Endometrial microvascular endothelial cells (primary cell): ENCODE measurements around the gene TTC7B. TPM values are rescaled to one million over a fixed set of nuclear protein-coding genes. Genes with fewer than 3 reads are reported as not detected.
"Not testable (repeated sequence)": the region's sequence is repeated elsewhere in the genome, so short reads cannot be mapped to it uniquely, and the experiment has no call there.

Source experiments
- in situ Hi-C: cut with HindIII; loops from 2 replicates; pipeline ENCODE4 v1.10.0; 2017; ENCODE audit warnings: low sequenced_read_pairs, low pct_unique_long_range_greater_than_20kb; ENCODE audit errors: inconsistent ontology term
- total RNA-seq: library from RNA; depleted of rRNA; stranded (reverse); fragments of >200 nt; gene quantifications from one replicate; pipeline ENCODE4 v1.2.3, GENCODE V29; 2015; ENCODE audit errors: inconsistent ontology term

The TTC7B gene
- 50.5 TPM for total RNA-seq

DNA sequence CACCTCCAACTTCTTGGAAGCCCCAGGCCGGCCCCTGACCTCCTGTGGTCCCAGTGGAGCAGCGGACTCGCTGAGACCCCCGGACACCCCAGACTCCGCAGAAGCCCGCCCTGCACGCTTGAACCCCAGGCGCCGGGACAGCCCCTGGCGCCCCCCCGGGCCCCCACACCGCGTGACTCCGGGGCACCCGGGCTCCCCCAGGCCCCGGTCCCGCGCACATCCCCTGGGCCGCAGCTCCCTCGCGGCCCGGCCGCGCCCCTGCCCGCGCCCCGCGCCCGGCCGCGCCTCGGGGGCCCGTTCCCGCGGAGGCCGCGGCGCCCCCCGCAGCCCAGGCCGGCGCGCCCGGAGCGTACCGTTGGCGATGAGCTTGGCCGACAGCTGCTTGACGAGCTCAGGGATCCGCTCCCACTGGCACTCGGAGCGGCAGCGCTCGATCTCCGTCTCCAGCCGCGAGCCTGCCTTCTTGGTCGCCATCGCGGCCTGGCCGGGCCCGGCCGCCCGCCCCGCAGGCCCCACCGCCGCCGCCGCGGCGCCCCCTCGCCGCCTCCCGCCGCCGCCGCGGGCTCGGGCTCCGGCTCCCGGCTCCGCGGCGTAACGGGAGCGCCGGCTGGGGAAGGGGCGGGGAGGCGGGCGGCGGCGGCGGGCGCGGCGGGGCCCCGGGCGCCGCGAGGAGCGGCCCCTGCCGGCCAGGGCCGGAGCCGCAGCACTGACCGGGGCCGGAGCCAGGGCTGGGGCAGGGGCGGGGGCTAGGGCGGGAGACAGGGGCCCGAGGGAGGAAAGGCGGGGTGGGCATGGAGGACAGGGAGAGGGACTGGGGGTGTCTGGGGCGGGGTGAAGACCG, at the start of gene TTC7B:
TTC7B (minus strand) TSS at position 609 of the 841 bp plus-strand sequence; CDS start at position 474, 135 bp downstream.
- in situ Hi-C loops, result no loop called here

DNA sequence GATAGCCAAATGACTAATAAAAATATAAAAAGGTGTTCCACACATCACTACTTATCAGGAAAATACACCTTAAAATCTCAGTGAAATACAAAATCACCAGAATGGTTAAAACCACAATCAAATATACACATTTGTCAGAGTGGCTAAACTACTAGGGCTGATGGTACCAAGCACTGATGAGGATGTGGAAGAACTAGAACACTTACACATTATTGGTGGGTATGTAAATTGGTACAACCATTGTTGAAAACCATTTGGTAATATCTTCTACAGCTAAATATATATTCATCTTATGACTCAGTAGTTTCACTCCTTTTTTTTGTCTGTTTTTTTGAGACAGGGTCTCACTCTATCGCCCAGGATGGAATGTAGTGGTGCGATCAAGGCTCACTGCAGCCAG, 48.5 kb upstream of the TTC7B start:
- in situ Hi-C loops, result no loop called here

DNA sequence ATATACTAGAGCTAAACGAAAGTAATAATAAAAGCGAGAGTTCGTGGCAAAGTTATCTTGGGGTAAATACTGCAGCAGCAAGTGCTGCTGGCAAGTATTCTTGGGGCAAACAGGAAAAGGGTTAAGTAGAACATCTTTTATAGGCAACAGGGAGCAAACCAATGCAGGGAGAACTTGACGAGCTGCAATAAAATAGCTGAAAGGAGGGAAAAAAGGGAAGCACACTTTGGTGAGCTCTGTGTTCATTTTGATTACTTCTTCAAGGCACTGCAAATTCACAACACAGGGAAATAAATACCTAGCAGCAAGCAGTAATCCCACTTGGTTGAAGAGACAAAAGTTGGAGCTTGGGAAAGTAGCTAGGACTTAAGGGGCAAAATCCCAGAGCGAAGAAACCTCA, 42.3 kb upstream of the TTC7B start:
- in situ Hi-C loops, result no loop called here

DNA sequence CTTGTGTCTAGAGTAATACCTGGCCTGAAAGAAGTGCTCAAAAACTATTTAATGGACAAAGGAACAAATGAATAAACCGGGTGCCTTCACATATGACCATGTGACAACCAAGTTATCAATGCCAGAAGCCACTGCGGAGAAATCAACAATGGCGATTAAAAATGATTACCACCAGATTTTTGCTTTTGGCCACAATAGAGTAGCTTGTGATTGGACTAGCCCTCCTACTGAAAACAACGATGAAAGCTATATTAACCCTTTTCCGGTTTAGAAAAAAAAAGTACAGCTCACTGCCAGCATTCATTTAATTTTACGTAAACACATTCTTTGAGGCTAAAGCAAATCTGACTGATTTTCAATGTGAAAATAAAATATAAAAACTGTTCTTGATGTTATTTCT, 41.6 kb upstream of the TTC7B start:
- in situ Hi-C loops, result no loop called here

DNA sequence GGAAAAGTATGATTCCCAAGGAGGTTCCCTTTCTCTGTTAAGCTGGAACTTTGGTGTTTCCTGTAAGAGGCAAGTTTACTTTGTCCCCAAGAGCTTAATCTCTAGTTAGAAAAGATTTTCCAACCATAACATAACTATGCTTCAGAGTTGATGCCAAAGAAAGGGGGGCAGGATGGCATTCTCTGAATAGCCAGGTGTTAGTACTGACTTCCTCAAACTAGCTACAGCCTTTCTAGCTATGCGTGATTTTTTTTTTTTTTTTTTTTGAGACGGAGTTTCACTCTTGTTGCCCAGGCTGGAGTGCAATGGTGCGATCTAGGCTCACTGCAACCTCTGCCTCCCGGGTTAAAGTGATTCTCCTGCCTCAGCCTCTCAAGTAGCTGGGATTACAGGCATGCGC, 39.9 kb upstream of the TTC7B start:
- in situ Hi-C loops, result not testable (repeated sequence)

DNA sequence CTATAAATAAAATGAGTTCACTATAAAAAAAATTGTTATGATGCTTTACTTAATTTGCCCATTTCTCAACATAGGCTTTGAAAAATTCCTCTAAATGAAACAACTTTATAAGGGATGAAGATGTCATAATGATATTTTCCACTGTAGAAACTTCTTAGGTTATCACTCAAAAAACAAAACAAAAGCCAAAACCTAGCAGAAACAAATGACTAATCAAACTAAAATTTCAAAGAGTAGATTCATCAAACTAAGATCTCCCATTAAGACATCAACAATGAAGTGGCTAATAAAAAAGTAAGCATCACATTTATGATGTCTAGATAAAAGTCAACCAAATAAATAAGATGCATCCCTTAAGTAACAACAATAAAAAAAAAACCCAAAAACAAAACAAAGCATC, 36.9 kb upstream of the TTC7B start:
- in situ Hi-C loops, result no loop called here

DNA sequence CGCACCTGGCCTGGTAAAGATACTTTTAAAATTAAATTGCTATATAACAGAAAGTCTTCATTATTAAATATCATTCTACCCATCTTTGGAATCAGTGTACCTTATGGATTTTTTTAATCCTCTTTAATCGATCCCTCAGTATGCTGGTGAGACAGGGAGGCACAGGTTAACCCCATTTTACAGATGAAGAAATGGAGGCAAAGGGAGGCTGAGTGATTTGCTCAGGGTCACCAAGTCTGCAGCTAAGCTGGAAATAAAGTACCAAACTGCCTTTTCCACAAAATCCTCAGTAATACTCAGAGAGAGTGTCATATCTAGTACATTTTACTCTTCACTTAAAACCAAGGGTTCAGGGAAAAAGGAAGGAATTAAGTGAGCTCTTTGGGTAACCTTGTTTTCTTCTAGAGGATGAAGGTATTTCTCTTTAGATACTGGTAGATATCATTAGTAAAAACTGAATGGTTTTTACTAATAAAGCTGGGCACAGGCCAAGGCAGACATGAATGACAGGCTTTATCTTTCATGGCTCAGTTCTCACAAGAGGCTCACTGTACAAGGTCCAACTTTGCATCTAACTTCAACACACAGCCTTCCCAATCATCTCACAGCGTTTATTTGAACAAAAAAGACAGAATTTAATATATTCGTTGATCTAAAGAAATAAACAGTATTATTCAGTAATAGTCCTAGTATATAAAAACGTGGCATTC, 35.3 kb upstream of the TTC7B start:
- in situ Hi-C loops, result no loop called here

DNA sequence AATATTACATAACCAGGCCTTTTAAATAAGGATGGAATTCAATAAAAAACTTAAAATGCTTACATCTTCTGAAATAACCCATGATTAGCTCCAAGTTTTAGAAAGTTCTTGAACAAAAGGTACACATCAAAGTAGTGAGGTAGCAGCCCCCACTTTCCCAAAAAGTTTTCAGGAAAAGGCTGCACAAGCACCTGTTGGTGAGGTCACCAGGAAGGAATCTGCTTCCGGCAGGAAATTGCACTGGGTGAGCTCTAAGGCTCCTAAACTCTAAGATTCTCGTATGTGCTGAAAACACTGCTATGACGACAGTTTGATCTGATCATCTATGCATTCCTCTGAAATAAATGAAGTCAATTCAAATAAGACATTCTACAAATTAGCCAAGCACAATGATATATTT, 34.3 kb upstream of the TTC7B start:
- in situ Hi-C loops, result no loop called here

DNA sequence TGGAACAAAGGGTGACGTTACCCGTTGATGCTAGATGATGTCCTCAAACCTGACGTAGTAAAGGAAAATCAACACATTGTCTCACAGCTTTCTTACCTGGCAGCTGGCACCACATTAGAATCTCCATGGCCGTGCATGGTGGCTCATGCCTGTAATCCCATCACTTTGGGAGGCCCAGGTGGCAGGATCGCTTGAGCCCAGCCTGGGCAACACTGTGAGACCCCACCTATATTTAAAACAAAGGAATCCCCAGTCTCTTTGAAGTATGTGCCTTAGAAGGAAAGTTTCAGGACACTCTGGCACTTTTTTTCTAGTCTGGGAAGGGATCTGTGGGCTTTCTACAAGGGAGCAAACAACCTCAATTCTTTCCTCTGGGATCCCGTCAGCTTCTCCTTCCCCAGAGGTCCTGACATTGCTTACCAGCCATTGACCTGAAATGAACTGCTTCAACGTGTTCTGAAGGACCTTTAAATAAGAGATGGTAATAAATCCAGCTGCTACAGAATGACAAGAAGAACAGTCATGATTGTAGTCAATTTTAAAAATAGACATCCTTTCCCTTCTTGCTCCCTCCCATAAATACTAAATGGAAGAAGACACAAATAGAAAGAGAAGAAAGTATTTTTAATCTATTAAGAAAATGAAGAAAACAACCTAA, 33.7 kb upstream of the TTC7B start:
- in situ Hi-C loops, result no loop called here

- in situ Hi-C loops, result no loop called here
These were observed 32.9 kb upstream of the TTC7B start for GRCh38 chr14:90848944-90849731.

DNA sequence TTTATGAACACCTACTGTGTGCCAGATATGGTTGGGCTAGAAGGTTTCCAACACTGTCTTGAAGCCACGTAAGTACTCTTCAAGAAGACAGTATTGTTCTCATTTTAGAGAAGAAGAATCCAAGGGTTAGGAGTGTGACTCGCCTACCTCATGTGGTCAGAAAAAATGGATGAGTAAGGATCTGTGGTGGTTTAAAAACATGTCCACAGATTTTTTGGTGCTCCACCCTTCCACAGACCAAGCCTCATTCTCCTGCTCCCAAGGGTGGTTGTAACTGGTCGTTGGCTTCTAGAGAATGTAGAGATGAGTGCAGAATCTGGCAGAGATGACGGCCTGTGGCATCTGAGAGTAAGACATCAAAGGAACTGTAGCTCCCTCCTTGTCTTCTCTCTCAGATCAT, 30.3 kb upstream of the TTC7B start:
- in situ Hi-C loops, result no loop called here

- in situ Hi-C loops, result no loop called here
These were observed 28.1 kb upstream of the TTC7B start for GRCh38 chr14:90844321-90844720.

GRCh38 chr14:90842726-90843125, 26.5 kb upstream of the TTC7B start:
- in situ Hi-C loops, result no loop called here

DNA sequence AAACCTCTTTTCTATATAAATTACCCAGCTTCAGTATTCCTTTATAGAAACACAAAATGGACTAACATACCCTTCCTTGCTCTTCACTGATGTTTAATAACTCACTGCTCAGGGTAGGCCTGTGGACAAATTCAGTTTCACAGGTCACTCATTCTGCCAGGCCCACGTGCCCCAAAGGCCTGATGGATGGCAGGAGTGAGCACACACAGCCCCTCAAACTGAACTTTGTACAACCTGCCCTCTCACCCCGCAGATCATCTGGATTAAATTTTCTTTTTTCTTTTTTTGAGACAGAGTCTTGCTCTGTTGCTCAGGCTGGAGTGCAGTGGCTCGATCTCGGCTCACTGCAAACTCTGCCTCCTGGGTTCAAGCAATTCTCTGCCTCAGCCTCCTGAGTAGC, 24.4 kb upstream of the TTC7B start:
- in situ Hi-C loops, result not testable (repeated sequence)

DNA sequence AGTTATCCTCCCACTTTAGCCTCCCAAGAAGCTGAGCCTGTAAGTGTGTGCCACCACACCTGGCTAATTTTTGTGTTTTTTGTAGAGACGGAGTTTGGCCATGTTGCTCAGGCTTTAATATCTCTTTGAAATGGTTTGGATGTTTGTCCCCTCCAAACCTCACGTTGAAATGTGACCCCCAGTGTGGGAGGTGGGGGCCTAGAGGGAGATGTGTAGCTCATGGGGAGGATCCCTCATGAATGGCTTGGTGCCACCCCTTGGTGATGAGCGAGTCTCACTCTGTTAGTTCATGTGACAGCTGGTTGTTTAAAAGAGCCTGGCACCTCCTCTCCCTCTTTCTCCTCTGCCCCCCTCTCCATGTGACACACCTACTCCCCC, 23.6 kb upstream of the TTC7B start:
- in situ Hi-C loops, result no loop called here

DNA sequence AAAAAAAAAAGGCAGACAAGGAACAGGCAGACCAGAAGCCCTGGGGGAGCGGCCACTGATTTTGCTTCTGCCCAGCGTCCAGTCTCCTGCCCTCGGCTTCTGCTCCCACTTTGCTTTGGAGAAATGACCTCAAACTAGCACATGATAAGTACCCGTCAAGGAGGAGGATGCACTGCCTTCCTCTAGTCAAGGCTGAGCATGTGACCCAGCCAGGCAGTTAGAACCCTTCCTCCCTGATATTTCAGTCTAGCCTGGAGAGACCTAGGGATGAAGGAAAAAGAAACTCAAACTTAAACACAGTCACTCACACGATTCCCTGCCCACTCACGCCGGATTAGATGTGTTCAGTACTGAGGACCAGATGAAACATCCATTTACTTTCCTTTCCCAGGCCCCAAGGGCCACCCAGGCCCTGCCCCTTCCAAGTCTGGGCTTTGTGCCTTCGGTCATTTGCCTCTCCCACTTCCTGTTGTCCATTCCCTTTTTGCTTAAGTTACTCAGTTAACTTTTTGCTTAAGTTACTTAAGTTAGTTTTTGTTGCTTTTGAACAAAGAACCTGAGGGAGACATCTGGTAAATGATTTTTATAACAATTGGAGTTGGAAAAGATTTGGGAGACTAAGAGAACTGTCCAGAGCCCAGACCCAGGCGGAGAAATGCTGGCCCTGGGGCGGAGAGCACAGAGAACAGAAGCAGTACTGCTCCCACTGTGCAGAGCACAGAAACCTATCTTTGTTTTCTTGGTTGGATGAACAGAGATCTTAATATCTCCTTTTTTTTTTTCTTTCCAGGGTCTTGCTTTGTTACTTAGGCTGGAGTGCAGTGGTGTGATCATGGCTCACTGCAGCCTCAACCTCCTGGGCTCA, 23.0 kb upstream of the TTC7B start:
- in situ Hi-C loops, result no loop called here

DNA sequence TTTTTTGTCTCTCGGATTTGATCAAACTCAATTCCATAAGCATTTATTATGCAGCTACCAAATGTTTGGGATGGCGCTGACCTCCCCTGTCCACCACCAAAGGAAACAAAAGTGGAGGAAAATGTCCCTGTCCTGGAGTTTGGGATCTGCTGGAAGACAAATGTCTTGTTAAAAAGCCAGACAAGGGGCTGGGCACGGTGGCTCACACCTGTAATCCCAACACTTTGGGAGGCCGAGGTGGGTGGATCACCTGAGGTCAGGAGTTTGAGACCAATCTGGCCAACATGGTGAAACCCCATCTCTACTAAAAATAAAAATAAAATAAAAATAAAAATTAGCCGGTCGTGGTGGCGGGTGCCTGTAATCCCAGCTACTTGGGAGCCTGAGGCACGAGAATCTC, 22.3 kb upstream of the TTC7B start:
- in situ Hi-C loops, result not testable (repeated sequence)

DNA sequence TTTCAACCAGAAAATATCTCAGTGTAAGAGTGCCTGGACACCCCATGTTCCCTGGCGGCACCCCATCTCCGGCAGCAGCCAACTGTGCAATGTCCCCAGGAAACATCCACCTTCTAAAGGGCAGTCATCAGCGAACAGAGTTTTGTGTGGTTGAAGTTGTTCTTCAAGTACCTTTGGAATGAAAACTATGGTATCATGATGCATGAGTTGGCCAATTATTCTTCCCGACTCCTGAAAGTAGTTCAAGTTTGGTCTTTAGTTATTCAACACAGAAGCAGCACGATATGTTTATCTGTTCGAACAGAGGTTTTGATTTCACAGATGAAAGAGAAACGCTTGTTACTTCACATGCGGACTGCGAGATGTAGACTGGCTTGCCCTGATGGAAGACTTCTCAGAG, 21.1 kb upstream of the TTC7B start:
- in situ Hi-C loops, result no loop called here
